Islet of Langerhans (tissue), 1 donor: ENCODE results near the gene ATXN1.
A peak's percentile ranks its signal among the peaks of the same experiment; 100 is the strongest.

Experiments
- FAIRE-seq: peaks from one replicate; lab custom pipeline; 2011; peaks lifted over from hg19 to GRCh38; lab: Jason Lieb, UNC

The ATXN1 gene

GRCh38 chr6:16299861-16300260 lies 461.4 kb downstream of the ATXN1 start:
- no peak for FAIRE-seq

DNA sequence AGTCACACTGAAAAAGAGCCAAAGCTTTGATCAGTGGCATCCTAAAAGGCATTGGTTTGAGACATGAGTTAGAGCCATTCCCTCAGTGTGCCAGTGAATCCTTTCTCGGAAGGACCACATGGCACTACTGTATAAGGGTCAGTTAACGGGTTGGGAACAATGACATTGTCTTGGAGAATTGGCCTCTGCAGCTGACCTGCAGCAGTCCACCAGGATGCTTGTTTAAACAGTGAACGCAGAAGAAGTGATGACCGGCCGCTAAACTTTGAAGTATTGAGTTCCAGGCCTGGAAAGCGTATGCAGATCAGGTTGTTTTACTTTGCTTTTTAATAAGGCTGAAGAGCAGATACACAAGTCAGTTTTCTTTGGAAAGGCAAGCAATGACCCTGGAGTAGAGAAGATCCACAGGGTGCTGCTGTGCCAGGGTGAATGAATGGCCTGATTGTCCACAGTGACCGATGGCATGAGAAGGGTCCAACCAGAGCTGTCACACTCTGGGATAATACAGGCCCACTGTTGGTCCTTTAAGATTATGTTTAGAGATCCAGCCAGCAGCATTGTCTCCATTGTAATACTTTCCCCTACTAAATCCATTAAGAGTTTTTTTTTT lies 465.1 kb downstream of the ATXN1 start:
- FAIRE-seq, result no peak

DNA sequence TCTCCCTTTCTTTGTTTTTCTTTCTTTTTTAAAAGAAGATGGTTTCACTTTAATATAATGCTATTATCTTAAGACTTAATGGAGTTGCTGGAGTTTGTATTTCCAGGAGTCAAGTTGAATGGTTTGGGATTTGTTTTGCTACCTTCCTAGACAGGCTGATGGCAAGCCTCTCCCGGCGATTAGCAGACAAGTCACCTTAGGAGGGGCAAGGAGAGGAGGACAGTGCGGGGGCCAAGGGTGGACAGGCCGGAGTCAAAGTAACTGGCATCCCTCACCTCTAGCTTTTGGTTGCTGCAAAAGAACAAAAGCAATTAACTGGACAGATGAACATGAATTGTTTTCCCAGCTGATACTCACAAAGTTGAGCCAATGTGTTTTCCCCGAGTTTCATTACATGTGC lies 465.8 kb downstream of the ATXN1 start:
- no peak for FAIRE-seq

DNA sequence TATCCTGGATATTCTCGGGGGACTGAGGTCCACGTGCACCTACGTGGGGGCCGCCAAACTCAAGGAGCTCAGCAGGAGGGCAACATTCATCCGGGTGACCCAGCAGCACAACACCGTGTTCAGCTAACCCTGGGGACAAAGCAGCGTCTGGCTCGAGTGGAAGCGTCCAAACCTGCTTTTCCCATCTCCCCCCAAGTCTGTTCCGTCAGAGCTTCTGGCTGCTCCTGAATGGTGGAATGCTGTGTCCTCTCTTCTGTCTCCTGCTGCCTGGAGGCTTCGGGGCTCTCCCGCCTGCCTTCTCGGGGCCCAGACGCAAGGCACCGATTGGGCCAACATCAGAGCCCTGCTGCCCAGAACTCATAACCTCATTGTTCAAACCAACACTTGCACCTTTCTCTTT lies 466.2 kb downstream of the ATXN1 start:
- no peak for FAIRE-seq

DNA sequence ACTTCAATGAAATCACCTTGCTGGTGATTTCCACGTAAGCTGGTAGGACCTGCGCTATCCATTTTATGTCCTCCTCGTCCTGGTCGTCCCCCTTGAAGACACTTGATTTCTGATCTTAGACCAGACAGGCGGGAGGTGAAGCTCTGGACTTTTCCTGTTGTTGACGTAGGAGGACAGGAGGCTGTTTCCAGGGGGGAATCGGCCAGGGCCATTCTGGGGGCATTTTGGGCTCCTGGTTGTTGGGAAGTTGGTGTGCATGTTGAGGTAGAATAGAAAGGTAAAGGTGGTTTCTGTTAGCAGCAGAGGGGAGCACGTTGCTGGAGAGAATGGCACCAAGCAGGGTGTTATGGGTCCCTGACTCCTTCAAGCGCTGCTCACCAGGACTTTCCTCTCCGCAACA lies 466.9 kb downstream of the ATXN1 start:
- FAIRE-seq, result no peak

- peak; percentile 68 for FAIRE-seq
Observed at GRCh38 chr6:16292942-16293341, 468.3 kb downstream of the ATXN1 start.

DNA sequence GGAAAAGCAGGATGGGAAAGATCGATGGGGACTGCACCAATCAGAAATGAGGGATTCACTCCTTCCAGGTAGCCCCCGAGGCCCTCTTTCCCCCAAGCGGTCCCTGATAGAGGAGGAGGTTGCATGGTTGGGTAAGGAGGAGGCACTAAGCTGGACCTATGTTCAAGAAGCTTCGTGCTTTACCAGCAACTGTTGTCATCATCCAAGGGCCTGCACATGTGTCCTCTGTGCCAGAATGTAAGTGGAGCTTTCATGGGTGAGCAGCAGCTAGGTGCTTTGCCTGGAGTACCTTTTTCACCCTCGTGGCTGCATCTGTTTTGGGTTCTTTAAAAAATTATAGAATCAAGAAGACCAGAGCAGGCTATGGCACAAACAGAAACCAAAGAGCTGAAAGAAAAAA lies 468.8 kb downstream of the ATXN1 start:
- no peak for FAIRE-seq

DNA sequence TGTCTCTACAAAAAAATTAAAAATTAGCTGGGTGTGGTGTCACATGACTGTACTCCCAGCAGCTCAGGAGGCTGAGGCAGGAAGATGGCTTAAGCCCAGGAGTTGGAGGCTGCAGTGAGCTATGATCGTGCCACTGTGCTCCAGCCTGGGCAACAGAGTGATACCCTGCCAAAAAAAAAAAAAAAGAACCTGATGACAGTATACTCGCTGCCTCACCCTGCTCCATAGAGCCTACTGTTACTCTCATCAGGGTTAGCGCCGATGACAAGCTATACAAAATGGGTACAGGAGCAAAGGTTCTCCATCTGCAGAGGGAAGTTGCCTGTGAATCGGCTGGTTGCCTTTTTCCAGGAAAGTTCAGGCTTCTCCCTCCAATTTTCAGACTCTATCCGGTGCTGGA lies 469.5 kb downstream of the ATXN1 start:
- no peak for FAIRE-seq

DNA sequence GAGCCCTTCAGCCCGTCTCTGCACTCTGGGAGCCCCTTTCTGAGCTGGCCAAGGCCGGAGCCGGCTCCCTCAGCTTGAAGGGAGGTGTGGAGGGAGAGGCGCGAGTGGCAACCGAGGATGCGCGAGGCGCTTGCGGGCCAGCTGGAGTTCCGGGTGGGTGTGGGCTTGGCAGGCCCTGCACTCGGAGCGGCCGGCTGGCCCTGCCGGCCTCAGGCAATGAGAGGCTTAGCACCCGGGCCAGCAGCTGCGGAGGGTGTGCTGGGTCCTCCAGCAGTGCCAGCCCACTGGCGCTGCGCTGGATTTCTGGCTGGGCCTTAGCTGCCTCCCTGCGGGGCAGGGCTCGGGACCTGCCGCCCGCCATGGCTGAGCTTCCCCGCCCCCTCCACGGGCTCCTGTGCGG lies 473.1 kb downstream of the ATXN1 start:
- no peak for FAIRE-seq

GRCh38 chr6:16286151-16286522 lies 475.1 kb downstream of the ATXN1 start:
- FAIRE-seq, result no peak

DNA sequence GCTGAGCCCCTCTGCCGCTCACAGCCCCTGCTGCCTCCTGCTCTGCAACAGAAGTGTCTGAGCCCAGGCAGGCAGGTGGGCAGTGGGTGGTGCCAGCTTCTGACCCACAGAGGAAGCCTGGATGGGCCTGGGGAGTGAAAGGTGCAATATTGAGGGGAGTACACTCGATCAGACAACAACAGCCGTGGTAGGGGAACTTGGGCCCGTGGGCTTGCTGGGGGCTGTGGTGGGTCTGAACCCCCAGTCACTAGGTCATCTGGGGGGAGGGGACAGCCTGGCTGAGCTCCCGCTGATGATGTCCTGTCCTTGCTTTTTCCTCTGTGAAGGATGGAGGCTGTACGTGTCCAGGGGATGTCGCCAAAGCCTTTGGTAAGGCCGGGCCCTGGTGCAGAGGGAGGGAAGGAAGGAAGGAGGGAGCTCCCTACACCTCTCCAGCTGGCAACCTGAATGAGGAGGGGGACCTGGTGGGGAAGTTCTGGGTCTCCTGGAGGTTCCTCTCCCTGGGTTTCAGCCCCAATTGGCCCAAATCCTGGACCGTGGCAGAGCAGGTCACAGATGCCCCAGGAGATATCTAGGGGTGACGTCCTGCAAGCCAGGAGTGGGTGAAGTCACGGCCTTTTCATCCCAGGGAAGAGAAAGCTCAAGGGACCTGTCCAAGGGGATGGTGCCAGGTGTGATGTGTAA lies 475.7 kb downstream of the ATXN1 start:
- FAIRE-seq, result no peak

DNA sequence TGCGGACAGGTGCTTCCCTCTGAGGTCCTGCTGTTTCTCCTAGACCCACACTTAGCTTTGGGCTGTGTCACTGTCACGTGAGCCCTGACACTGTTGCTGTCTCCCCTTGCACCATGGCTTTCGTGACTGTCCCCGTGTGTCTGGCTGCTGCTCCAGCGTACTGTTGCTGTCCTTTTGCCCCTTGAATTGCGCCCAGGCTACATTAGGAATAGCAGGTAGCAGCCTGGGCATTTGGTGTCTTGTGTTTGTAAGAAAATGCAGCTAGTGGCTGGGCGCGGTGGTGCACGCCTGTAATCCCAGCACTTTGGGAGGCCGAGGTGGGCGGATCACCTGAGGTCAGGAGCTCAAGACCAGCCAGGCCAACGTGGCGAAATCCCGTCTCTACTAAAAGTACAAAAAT lies 476.8 kb downstream of the ATXN1 start:
- no peak for FAIRE-seq

DNA sequence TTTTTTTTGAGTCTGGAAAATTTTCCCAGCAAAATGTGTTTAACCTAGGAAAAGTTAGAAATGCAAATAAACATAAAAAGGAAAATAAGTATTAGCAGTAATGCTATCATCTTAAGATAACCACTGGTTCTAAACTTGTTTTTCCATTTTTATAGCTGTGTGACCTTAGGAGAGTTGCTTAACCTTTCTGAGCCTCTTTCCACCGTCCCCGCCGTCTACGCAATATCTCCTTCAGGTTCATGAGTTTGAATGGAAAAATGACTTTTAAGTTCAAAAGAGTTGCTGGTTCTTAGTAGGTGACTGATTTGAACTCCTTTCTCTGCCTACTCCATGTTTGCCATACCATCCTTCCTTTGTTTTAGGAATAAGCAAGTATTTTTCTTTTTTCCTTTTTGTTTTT lies 478.9 kb downstream of the ATXN1 start:
- FAIRE-seq, result no peak

DNA sequence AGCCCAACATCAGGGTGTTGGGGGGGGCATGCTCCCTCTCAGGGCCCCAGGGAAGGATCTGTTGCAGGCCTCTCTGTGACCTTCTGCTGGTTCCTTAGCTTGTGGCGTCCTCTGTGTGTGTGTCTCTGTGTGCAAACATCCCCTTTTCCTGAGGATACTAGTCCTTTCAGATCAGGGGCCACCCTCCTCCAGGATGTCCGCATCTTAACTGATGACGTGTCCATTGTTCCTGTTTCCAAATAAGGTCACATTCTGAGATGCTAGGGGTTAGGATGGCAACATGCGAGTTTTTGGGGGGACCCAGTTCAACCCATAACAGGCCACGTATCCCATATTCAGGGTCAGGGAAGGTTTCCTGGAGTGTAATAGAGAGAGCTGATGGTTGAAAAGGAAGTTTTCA lies 482.0 kb downstream of the ATXN1 start:
- no peak for FAIRE-seq

DNA sequence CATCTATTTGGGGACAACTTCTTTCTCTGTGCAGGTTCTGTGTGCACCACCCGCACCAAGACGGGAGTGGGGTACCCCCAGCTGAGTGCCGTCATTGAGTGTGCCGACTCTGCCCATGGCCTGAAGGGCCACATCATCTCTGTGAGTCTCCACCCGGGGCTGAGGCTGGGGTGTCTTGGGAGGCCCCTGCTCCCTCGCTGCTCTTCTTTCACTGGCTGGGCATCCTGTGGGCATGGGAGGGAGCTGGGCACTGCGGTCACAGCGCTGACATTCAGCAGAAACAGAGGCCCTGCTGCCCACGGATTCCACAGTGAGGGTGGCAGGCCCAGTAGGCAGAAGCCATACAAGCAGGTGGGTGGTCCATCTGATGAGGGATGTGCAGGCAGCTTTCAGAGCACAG lies 482.5 kb downstream of the ATXN1 start:
- no peak for FAIRE-seq

- FAIRE-seq, result no peak
Observed at GRCh38 chr6:16278048-16278724, 483.1 kb downstream of the ATXN1 start.

DNA sequence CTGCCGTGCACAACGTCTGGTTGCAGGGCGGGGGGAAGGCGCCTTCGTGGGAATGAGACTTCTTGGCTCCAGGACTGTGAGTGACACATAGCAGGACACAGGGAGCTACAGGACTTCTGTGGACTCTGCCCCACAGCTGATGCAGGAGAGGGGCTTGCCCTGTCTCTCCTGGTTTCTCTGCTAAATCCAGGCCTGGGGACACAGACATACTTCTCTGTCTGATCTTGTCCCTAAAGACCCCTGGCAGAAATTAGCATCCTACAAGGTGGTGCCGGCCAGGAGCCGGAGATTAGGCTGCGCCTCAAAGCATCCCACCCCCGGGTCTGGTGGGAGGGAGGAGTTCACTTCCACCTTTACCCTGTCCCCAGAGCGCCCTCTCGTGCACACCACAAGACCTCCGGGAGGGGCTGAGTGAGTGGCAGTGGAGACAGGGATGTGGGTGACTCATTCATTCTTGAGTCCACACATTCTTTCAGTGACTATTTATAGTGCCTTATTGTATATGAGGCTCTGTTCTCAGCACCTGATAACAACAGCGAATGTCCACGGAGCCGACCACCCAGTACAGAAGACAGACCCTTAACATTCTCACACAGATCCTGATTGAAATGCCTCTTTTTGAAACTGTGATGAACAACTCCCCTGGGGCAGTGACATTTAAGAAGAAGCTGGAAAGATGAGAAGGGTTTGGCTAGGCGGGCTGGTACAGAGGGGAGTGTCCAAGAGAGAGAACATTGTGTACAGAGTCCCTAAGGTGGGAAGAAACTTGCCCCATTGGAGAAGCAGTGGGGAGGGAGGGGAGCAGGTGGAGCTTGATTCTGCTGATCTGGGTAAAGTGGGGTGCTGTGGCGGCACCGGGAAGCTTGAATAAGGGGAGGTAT lies 483.9 kb downstream of the ATXN1 start:
- FAIRE-seq, result no peak

- FAIRE-seq, result no peak
Observed at GRCh38 chr6:16274885-16275589, 486.2 kb downstream of the ATXN1 start.

GRCh38 chr6:16274483-16274882 lies 486.8 kb downstream of the ATXN1 start:
- FAIRE-seq, result no peak

DNA sequence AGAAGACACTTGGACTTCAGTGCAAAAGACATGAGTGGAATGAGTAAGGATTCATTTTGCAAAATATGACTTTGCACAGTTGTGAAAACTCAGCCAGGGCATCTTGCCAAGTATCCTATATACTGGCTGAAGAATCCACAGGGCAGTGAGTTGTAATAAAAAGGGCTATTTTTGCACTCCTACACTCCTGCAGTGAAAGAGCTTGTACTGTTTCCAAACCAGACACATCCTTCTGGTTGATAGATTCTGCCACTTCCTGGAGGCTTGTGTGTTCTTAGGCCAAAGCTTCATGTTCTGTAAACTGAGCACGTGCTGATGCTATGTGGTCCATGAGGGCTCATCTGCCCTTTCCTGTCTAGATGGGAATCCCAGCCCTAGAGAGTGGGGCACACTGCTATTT lies 488.0 kb downstream of the ATXN1 start:
- FAIRE-seq, result no peak

DNA sequence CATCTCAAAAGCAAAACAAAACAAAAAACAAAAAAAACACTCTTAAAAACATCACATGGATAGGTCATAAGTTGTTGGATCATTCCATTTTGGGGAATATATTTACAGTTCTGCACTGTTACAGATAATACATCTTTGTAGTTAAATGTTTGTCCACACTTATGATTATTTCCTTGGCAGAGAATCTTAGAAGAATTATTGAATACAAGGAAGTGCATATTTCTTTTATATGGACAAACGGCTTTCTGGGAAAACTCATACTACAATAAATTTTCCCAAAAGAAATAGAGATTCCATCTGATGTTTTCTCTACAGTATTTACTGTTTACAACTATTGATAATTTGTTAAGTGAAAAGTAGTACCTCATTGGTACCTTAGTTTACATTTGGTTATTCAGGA lies 489.1 kb downstream of the ATXN1 start:
- FAIRE-seq, result no peak

- FAIRE-seq, result no peak
Observed at GRCh38 chr6:16271428-16271827, 489.8 kb downstream of the ATXN1 start.
